Sigmoid colon (tissue), 7 donors: ENCODE results near the gene CCSER1. TPM values are rescaled to one million over a fixed set of nuclear protein-coding genes. Genes with fewer than 3 reads are reported as not detected.
"Not testable (repeated sequence)": the region's sequence is repeated elsewhere in the genome, so short reads cannot be mapped to it uniquely, and the experiment has no call there.

Experiments used
- DNase-seq: peaks from one replicate; pipeline ENCODE4 v3.0.0-alpha.2; 2019
- H3K27ac ChIP-seq, 4 donors: fragments of 200-600 bp; sonication (generic); one replicate each; pipeline ENCODE4 v1.5.1; 2016 to 2019; ENCODE audit warnings: mild to moderate bottlenecking in 1 of 4
- H3K27me3 ChIP-seq, 3 donors: fragments of 200-600 bp; sonication (generic); one replicate each; pipeline ENCODE4 v1.5.1; 2019; ENCODE audit warnings: mild to moderate bottlenecking in 1 of 3
- H3K36me3 ChIP-seq, 4 donors: fragments of 200-600 bp; sonication (generic); one replicate each; pipeline ENCODE4 v1.5.1; 2016 to 2019
- H3K4me1 ChIP-seq, 4 donors: fragments of 200-600 bp; sonication (generic); one replicate each; pipeline ENCODE4 v1.5.1; 2017 to 2019
- H3K4me3 ChIP-seq, 4 donors: fragments of 200-600 bp; sonication (generic); one replicate each; pipeline ENCODE4 v1.5.1; 2017 to 2019; ENCODE audit warnings: mild to moderate bottlenecking in 2 of 4, moderate library complexity in 1 of 4
- H3K9me3 ChIP-seq, 4 donors: fragments of 200-600 bp in 3 of 4; sonication (generic) in 3 of 4; one replicate each; pipeline versions ENCODE4 v1.5.1 to v1.6.1; 2013 to 2019
- EP300 ChIP-seq, 4 donors: sonication (generic); formaldehyde crosslinking; IDR thresholded peaks; one replicate each; pipeline ENCODE4 v1.6.1; 2017; ENCODE audit warnings: antibody characterized with exemption in 4 of 4
- POLR2A ChIP-seq, 2 donors: fragments of 450-650 bp; IDR thresholded peaks; one replicate each; pipeline ENCODE4 v1.6.1; 2016; ENCODE audit warnings: antibody characterized with exemption in 2 of 2, mild to moderate bottlenecking in 2 of 2, moderate library complexity in 2 of 2
- POLR2AphosphoS5 ChIP-seq, 4 donors: sonication (generic); formaldehyde crosslinking; IDR thresholded peaks; one replicate each; pipeline ENCODE4 v1.6.1; 2017; ENCODE audit warnings: antibody characterized with exemption in 4 of 4
- WGBS, 2 donors: extraction: QIAGEN DNeasy Blood & Tissue Kit; methylation state at CpG; one replicate each; pipeline ENCODE4 v1.1.7; 2013; 5-methylcytosine and 5-hydroxymethylcytosine counted together
- intact Hi-C: fragments of 100-400 bp; cut with DNase I; formaldehyde crosslinking; loops from one replicate; pipeline ENCODE4 v1.15.1; 2023
- polyA plus RNA-seq, 3 donors: library from polyadenylated mRNA; stranded (reverse); fragments of 200-250 nt; gene quantifications; one replicate each; pipeline ENCODE4 v1.2.3, GENCODE V29; 2013
- total RNA-seq, 4 donors: library from RNA; depleted of rRNA; stranded (reverse); fragments of >200 nt; gene quantifications; one replicate each; pipeline ENCODE4 v1.1.0, GENCODE V29; 2016
- TF ChIP-seq, protein P1 (sequence below), 4 experiments: fragments of 450-650 bp in 3 of 4; fragments of 200-600 bp in 1 of 4; IDR thresholded peaks; one replicate each; pipeline ENCODE4 v1.5.1; 2016 to 2019; ENCODE audit warnings: antibody characterized with exemption in 4 of 4, mild to moderate bottlenecking in 3 of 4, moderate library complexity in 2 of 4
- donor health status: healthy with polysubstance abuse.
- donor health status: Bipolar disorder and iron deficiency.
- donor health status: healthy.

The CCSER1 gene
- total and polyA plus RNA-seq, 7 donors = 1.6 to 7.2 (median 4.2) TPM

GRCh38 chr4:91366554-91366953, 1239.4 kb downstream of the CCSER1 start:
- no peaks in the 10 kb centered on the region for H3K27me3 ChIP-seq
- TF ChIP-seq POLR2A (IDR thresholded peaks at IDR 0.05) (no peak), EP300 (IDR thresholded peaks at IDR 0.05) (no peak), POLR2AphosphoS5 (IDR thresholded peaks at IDR 0.05) (no peak)
- TF ChIP-seq, protein P1, sequence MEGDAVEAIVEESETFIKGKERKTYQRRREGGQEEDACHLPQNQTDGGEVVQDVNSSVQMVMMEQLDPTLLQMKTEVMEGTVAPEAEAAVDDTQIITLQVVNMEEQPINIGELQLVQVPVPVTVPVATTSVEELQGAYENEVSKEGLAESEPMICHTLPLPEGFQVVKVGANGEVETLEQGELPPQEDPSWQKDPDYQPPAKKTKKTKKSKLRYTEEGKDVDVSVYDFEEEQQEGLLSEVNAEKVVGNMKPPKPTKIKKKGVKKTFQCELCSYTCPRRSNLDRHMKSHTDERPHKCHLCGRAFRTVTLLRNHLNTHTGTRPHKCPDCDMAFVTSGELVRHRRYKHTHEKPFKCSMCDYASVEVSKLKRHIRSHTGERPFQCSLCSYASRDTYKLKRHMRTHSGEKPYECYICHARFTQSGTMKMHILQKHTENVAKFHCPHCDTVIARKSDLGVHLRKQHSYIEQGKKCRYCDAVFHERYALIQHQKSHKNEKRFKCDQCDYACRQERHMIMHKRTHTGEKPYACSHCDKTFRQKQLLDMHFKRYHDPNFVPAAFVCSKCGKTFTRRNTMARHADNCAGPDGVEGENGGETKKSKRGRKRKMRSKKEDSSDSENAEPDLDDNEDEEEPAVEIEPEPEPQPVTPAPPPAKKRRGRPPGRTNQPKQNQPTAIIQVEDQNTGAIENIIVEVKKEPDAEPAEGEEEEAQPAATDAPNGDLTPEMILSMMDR (IDR thresholded peaks at IDR 0.05) = no peak
- H3K4me1 ChIP-seq = no peaks in the 10 kb centered on the region
- no peak overlapping the region for H3K4me3 ChIP-seq
- DNase-seq = no peak
- intact Hi-C loops = no loop called here
- H3K36me3 ChIP-seq = no peaks in the 10 kb centered on the region
- no peak overlapping the region for H3K27ac ChIP-seq
- no peaks in the 10 kb centered on the region for H3K9me3 ChIP-seq

GRCh38 chr4:91369116-91369515, 1241.9 kb downstream of the CCSER1 start:
- WGBS, 2 donors = 91 to 97% methylated on average over 3 of the region's 3 CpGs
- no peak for TF ChIP-seq EP300 (IDR thresholded peaks at IDR 0.05)
- H3K36me3 ChIP-seq = no peaks in the 10 kb centered on the region
- H3K4me1 ChIP-seq = no peaks in the 10 kb centered on the region
- H3K9me3 ChIP-seq = no peaks in the 10 kb centered on the region
- no peaks in the 10 kb centered on the region for H3K27me3 ChIP-seq
- H3K4me3 ChIP-seq = no peak overlapping the region
- H3K27ac ChIP-seq = no peak overlapping the region
- DNase-seq = no peak
- intact Hi-C loops = no loop called here

- Histone ChIP-seq H3K36me3 (no peaks in the 10 kb centered on the region), H3K4me3 (no peak overlapping the region), H3K9me3 (no peaks in the 10 kb centered on the region), H3K27me3 (no peaks in the 10 kb centered on the region), H3K27ac (no peak overlapping the region), H3K4me1 (no peaks in the 10 kb centered on the region)
- no peak for DNase-seq
- TF ChIP-seq, protein P1 (IDR thresholded peaks at IDR 0.05) = no peak
- TF ChIP-seq POLR2AphosphoS5 (IDR thresholded peaks at IDR 0.05) = no peak
- no peak for TF ChIP-seq POLR2A (IDR thresholded peaks at IDR 0.05)
- TF ChIP-seq EP300 (IDR thresholded peaks at IDR 0.05) = no peak
- intact Hi-C loops = no loop called here
- 10 to 48% methylated on average over 4 of the region's 4 CpGs for WGBS, 2 donors
Observed at GRCh38 chr4:91373546-91373945, 1246.4 kb downstream of the CCSER1 start.

DNA sequence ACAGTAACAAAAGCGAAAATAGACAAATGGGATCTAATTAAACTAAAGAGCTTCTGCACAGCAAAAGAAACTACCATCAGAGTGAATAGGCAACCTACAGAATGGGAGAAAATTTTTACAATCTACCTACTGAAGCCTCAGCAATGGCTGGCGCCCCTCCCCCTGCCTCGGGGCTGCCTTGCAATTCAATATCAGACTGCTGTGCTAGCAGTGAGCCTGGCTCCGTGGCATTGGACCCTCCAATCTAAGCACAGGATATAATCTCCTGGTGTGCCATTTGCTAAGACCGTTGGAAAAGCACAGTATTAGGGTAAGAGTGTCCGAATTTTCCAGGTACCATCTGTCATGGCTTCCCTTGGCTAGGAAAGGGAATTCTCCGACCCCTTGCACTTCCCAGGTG, 1278.2 kb downstream of the CCSER1 start:
- H3K4me1 ChIP-seq, H3K4me3 ChIP-seq, H3K36me3 ChIP-seq, DNase-seq, H3K27ac ChIP-seq, intact Hi-C loops, H3K27me3 ChIP-seq, H3K9me3 ChIP-seq: not testable (repeated sequence)
- WGBS, 2 donors = 88% methylated on average over 7 of the region's 7 CpGs

GRCh38 chr4:91422011-91422410, 1294.8 kb downstream of the CCSER1 start:
- no peaks in the 10 kb centered on the region for H3K36me3 ChIP-seq
- H3K4me1 ChIP-seq = no peaks in the 10 kb centered on the region
- 89 to 96% methylated on average over 1 of the region's 1 CpG for WGBS, 2 donors
- intact Hi-C loops = no loop called here
- TF ChIP-seq POLR2AphosphoS5 (IDR thresholded peaks at IDR 0.05) (no peak), POLR2A (IDR thresholded peaks at IDR 0.05) (no peak), EP300 (IDR thresholded peaks at IDR 0.05) (no peak)
- TF ChIP-seq, protein P1 (IDR thresholded peaks at IDR 0.05) = no peak
- H3K27ac ChIP-seq = no peak overlapping the region
- H3K4me3 ChIP-seq = no peak overlapping the region
- H3K27me3 ChIP-seq = no peaks in the 10 kb centered on the region
- no peak for DNase-seq
- H3K9me3 ChIP-seq = peaks cover 0 to 8% (median 0%) of the 10 kb centered on the region in 4 donors

DNA sequence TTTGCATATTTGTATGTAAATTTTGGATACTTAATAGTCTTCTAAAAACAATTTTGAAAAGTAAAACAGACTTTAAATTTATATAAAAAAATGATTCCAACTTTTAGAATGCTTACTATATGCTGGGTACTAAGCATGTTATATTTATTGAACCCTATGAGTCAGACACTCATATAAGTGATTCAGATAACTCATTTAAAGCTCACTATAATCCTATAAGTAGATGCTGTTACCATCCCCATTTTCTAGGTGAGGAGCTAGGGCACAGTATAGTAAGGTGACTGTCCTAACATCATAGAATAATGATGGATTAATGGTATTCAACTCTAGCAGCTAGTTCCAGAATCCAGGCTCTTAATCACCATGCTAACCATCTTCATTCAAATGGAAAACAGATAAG, 1299.5 kb downstream of the CCSER1 start:
- TF ChIP-seq EP300 (IDR thresholded peaks at IDR 0.05) (no peak), POLR2AphosphoS5 (IDR thresholded peaks at IDR 0.05) (no peak), POLR2A (IDR thresholded peaks at IDR 0.05) (no peak)
- TF ChIP-seq, protein P1 (IDR thresholded peaks at IDR 0.05) = no peak
- intact Hi-C loops = no loop called here
- no peaks in the 10 kb centered on the region for H3K36me3 ChIP-seq
- H3K27me3 ChIP-seq = no peaks in the 10 kb centered on the region
- no peak overlapping the region for H3K27ac ChIP-seq
- H3K4me3 ChIP-seq = no peak overlapping the region
- no peak for DNase-seq
- H3K4me1 ChIP-seq = no peaks in the 10 kb centered on the region
- no peaks in the 10 kb centered on the region for H3K9me3 ChIP-seq
